C4-2B (cell line): ENCODE results near the gene OR7C2.

Experiments used
- H3K27ac ChIP-seq: fragments of 450-650 bp; 2 replicates; pipeline ENCODE4 v1.5.1; 2017
- ZFX ChIP-seq: fragments of 450-650 bp; IDR thresholded peaks from 2 replicates; pipeline ENCODE4 v1.6.1; 2017
- TF ChIP-seq, protein P1 (sequence below): fragments of 450-650 bp; conservative IDR thresholded peaks from 2 replicates; pipeline ENCODE4 v1.5.1; 2017; ENCODE audit warnings: mild to moderate bottlenecking

Gene OR7C2

DNA sequence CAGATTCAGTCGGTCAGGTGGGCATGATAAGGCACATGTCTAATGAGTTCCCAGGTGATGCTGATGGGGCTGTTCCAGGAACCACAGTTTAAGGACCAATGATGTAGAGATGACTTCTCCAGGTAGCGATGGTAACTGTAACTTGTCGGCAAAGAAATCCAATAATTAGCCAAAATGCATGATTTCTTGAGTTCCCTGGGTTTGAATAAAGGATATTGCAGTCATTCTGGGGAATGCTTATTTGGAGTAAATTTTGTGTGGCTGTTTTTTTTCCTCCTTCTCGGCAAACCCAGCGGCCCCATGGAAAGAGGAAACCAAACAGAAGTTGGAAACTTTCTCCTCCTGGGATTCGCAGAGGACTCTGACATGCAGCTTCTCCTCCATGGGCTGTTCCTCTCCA is at the start of gene OR7C2:
TSS of gene OR7C2 (plus strand) at position 301 of the 400 bp plus-strand sequence. CDS start at position 301, 0 bp downstream.
- H3K27ac ChIP-seq, result no peak within 1 kb of the TSS
- TF ChIP-seq, protein P1, sequence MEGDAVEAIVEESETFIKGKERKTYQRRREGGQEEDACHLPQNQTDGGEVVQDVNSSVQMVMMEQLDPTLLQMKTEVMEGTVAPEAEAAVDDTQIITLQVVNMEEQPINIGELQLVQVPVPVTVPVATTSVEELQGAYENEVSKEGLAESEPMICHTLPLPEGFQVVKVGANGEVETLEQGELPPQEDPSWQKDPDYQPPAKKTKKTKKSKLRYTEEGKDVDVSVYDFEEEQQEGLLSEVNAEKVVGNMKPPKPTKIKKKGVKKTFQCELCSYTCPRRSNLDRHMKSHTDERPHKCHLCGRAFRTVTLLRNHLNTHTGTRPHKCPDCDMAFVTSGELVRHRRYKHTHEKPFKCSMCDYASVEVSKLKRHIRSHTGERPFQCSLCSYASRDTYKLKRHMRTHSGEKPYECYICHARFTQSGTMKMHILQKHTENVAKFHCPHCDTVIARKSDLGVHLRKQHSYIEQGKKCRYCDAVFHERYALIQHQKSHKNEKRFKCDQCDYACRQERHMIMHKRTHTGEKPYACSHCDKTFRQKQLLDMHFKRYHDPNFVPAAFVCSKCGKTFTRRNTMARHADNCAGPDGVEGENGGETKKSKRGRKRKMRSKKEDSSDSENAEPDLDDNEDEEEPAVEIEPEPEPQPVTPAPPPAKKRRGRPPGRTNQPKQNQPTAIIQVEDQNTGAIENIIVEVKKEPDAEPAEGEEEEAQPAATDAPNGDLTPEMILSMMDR, result no peak
- no peak for TF ChIP-seq ZFX

DNA sequence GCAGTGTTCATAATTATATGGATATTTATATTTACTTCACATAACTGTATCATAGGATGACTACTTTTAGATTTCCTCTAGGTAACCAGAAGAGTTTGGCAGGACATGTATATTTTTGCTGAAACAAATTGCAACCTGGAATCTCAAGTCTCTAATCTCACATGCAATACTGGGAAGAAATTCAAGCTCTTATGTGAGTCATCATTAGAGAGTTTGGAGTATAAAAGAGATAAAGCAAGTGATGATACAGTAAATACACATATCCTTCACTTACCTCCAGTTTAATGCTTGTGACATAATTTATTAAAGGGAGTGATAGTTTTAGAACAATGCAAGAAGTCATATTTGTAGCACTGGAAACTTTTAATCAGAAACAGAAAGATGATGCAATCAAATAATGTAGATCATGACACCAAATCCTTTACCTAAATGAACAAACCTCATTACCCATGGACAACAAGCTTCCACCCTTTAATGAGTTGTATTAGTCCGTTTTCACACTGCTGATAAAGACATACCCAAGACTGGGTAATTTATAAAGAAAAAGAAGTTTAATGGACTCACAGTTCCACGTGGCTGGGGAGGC is 39.5 kb upstream of the OR7C2 start:
- TF ChIP-seq, protein P1, result no peak
- TF ChIP-seq ZFX, result no peak
- H3K27ac ChIP-seq, result no peak overlapping the region

DNA sequence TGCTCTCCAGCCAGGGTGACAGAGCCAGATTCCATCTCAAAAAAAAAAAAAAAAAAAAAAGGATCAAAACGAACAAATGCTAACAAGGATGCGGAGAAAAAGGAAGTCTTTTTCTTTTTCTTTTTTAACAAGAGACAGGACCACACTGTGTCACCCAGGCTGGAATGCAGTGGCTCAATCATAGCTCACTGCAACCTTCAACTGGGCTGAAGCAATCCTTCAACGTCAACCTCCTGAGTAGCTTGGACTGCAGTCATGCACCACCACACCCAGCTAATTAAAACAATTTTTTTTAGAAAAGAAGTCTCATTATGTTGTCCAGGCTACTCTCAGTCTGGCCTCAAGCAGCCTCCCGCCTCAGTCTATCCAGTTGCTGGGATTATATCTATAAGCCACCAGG is 34.6 kb upstream of the OR7C2 start:
- H3K27ac ChIP-seq, result no peak overlapping the region
- TF ChIP-seq, protein P1, result no peak
- TF ChIP-seq ZFX, result no peak

DNA sequence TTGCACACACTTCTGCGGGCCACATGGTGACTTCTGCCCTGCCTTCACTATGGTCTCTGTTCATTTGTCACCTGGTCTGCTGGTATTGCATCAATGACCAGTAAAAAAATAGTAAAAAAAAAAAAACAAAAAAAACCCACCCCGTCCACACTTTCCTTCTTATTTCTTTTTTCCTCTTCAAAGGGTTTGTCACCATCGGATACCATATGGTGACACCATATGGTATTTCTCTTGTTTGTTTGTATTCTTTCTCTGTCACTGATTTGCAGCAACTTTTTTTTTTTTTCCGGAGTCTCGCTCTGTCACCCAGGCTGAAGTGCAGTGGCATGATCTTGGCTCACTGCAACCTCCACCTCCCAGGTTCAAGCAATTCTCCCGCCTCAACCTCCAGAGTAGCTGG is 26.2 kb upstream of the OR7C2 start:
- H3K27ac ChIP-seq, result no peak overlapping the region
- no peak for TF ChIP-seq ZFX
- TF ChIP-seq, protein P1, result no peak

DNA sequence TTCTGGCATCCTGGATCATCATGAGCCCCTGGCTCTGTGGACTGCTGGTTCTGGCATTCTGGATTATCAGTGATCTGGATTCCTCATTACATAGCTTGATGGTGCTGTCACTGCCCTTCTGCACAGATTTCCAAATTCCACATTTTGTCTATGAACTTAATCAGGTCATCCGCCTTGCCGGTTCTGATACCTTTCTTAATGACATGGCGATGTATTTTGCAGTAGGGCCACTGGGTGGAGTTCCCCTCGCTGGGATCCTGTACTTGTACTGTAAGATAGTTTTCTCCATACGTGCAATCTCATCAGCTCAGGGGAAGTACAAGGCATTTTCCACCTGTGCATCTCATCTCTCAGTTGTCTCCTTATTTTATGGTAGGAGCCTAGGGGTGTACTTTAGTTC is 24.4 kb upstream of the OR7C2 start:
- no peak overlapping the region for H3K27ac ChIP-seq
- TF ChIP-seq, protein P1, result peak; percentile 22; the same call in 1 of the 2 replicates
- no peak for TF ChIP-seq ZFX

DNA sequence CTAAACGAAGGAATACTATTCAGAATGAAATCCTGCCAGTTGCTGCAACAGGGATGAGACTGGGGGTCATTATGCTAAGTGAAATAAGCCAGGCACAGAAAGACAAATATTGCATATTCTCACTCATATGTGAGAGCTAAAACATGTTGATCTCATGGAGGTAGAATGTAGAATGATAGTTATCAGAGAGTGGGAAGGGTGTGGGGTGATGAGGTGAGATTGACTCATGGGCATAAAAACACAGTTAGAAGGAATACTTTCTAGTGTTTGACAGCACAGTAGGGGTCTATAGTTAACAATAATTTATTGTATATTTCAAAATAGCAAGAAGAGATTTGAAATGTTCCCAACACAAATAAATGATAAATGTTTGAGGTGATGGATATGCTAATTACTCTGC is 7.8 kb upstream of the OR7C2 start:
- no peak overlapping the region for H3K27ac ChIP-seq

DNA sequence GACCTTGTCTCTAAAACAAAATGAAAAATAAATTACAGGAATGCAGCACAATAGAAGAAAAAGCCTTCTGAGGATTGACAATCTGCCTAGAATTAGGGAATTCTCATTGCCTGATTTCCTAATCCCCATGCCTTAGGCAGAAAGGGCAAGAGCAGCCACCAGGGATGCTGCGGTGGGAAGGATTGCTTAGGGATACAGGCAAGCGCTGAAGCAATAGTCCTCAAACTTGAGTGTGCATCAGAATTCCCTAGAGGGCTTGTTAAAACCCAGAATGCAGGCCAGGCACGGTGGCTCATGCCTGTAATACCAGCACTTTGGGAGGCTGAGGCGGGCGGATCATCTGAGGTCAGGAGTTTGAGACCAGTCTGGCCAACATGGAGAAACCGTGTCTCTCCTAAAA is 1.0 kb upstream of the OR7C2 start:
- no peak overlapping the region for H3K27ac ChIP-seq
- TF ChIP-seq ZFX, result no peak
- TF ChIP-seq, protein P1, result no peak

More for the DNA sequence above, 7.8 kb upstream of the OR7C2 start:
- TF ChIP-seq ZFX, result no peak
- TF ChIP-seq, protein P1, result no peak
